ENCODE measurements around the gene ANTKMT. TPM values are rescaled to one million over a fixed set of nuclear protein-coding genes. Genes with fewer than 3 reads are reported as not detected.

Gene ANTKMT
- total RNA-seq, 1 donor from 2014 or later: 16.7 TPM

GRCh38 chr16:762595-763268 lies 41.8 kb downstream of the ANTKMT start:
- DNase-seq (ENCODE audit: low read depth in 2 of 2): no peak

DNA sequence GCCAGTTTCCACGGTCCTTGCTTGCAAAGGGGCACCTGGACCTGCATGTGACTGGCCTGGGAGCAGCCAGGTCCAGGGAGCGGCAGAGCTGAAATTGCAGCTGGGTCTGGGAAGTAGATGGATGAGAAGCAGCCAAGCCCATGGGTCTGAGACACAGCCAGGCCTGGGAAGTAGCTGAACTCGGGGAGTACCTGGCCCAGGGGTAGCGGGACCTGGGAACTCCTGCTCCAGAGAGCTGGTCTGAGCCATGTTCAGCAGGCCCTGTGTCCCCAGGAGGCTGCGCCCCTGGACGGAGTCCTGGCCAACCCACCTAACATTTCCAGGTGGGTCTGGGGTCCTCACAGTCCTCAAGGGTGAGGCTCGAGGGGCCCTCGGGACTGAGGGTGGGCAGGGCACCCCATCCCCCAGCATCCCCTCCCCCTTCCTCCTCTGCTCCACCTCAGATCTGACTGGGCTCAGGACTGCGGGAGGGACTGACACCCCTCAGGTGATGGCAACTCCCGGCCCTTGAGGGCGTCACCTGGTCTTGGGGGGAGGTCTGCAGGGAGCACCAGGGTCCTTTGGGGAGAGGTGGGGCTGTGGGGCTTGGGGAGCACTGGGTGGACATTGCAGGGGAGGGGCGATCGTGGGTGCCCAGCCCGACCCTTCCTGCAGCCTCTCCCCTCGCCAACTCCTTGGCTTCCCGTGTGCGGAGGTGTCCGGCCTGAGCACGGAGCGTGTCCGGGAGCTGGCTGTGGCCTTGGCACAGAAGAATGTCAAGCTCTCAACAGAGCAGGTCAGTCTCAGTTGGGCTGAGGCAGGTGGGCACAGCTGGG lies 42.6 kb downstream of the ANTKMT start:
- no peak for DNase-seq (ENCODE audit: low read depth in 2 of 2)

DNA sequence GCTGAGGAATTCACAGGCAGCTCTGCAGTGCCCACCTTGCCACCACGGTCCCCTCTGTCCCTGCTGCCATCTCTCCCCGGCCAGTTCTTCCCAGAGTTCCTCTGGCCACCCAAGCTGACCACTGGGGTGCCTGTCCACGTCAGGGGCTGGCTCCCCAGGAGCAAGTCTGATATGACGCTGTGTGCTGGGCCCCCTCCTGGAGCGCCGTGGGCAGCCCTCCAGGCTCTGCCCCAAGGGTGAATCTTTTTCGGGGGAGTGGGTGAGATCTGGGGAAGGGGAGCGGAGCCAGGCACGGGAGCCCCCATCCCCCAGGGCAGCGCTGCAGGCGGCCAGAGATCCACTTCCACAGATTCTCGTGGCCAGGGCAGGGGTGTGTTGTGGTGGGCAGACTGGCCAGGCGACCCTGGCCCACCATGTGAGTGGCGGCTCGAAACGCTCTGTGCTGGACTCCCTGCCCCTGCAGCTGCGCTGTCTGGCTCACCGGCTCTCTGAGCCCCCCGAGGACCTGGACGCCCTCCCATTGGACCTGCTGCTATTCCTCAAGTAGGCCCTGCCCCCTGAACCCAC lies 43.3 kb downstream of the ANTKMT start:
- no peak for DNase-seq (ENCODE audit: low read depth in 2 of 2)

- no peak for DNase-seq (ENCODE audit: low read depth in 2 of 2)
These were observed 44.0 kb downstream of the ANTKMT start for GRCh38 chr16:764848-765487.

DNA sequence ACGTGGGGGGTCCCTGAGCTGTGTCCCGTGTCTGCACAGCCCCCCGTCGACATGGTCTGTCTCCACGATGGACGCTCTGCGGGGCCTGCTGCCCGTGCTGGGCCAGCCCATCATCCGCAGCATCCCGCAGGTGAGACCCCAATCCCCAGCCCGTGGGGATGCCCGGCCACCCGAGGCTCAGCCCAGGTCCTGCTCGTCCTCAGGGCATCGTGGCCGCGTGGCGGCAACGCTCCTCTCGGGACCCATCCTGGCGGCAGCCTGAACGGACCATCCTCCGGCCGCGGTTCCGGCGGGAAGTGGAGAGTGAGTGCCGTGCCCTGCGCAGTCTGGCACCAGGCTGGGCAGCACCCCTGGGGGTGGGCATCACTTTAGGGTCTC lies 44.5 kb downstream of the ANTKMT start:
- DNase-seq (ENCODE audit: low read depth in 2 of 2): no peak

- no peak for DNase-seq (ENCODE audit: low read depth in 2 of 2)
These were observed 45.3 kb downstream of the ANTKMT start for GRCh38 chr16:766008-766819.

- no peak for DNase-seq (ENCODE audit: low read depth in 2 of 2)
These were observed 46.1 kb downstream of the ANTKMT start for GRCh38 chr16:766820-767640.

DNA sequence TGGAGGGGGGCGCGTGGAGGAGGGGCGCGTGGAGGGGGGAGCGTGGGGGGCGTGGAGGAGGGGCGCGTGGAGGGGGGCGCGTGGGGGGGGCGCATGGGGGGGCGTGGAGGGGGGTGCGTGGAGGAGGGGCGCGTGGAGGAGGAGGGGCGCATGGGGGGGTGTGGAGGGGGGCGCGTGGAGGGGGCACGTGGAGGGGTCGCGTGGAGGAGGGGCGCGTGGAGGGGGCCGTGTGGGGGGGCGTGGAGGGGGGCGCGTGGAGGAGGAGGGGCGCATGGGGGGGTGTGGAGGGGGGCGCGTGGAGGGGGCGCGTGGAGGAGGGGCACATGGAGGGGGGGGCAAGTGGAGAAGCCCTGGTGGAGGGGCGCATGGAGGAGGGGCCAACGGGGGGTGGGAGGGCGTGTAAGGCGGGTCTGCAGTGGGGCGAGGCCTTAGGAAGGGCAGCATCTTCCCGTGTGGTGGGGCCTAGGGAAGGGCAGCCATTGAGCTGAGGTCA lies 46.8 kb downstream of the ANTKMT start:
- no peak for DNase-seq (ENCODE audit: low read depth in 2 of 2)

GRCh38 chr16:768428-768827 lies 47.5 kb downstream of the ANTKMT start:
- no peak for DNase-seq (ENCODE audit: low read depth in 2 of 2)

DNA sequence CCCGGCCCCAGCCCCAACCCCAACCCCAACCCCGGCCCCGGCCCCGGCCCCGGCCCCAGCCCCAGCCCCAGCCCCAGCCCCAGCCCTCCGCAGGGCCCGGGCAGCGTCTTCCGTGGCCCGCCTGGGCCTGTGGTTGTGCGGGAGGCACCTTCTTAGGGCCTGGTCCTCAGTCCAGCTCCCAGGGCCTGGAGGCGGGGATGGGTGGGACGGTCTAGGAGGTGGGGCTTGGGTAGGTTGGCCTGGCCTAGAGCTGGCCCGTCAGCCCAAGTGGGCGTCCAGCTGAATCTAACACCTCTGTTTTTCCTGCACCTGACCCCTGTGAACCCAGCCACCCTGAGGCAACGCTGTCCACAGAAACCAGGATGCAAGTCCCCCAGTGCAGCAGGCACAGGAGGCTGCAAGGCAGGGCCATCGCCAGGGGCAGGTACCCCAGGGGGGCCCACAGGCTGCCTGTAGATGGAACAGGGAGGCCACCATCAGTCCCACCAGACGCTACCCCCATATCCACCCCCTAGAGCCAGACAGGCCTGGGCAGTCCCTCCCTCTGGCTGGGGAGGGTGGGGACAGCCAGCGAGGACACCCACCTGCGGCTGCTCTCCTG lies 48.3 kb downstream of the ANTKMT start:
- no peak for DNase-seq (ENCODE audit: low read depth in 2 of 2)

GRCh38 chr16:769934-770333 lies 49.0 kb downstream of the ANTKMT start:
- DNase-seq (ENCODE audit: low read depth in 2 of 2): no peak

DNA sequence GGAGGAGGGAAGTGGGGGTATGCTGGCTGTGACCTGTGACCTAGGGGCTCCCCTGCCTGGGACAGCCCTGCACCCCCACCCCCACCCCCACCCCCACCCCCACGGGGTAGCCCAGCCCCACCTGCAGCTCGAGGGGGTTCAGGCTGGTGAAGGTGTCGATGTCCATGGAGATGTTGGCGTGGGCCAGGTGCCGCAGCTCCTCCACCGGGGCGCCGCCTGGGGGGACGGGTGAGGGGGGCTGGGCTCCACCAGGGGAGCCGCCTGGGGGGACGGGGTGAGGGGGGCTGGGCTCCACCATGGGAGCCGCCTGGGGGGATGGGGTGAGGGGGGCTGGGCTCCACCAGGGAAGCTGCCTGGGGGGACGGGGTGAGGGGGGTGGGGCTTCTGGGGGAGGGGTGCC lies 49.5 kb downstream of the ANTKMT start:
- no peak for DNase-seq (ENCODE audit: low read depth in 2 of 2)

Other genes starting within 250 kb of the ANTKMT start
- 18.9 and 31.5 TPM in 2 replicates for gene CAPN15, start 193.4 kb upstream of the ANTKMT start, total RNA-seq
- gene PRR35, start 160.8 kb upstream of the ANTKMT start, total RNA-seq: not detected in 2 replicates
- 1.3 and 3.0 TPM in 2 replicates for gene NHLRC4, start 154.1 kb upstream of the ANTKMT start, total RNA-seq
- gene PIGQ, start 151.2 kb upstream of the ANTKMT start, total RNA-seq: 12.3 and 28.8 TPM in 2 replicates
- gene RAB40C, start 131.1 kb upstream of the ANTKMT start, total RNA-seq: 9.2 and 12.9 TPM in 2 replicates
- under 0.01 and 0.13 TPM in 2 replicates for gene WFIKKN1, start 90.2 kb upstream of the ANTKMT start, total RNA-seq
- 59.4 and 76.7 TPM in 2 replicates for gene METTL26, start 84.8 kb upstream of the ANTKMT start, total RNA-seq
- gene MCRIP2, start 79.3 kb upstream of the ANTKMT start, total RNA-seq: 9.8 and 10.1 TPM in 2 replicates
- 6.8 and 11.4 TPM in 2 replicates for gene WDR90, start 71.8 kb upstream of the ANTKMT start, total RNA-seq
- 23.5 and 33.8 TPM in 2 replicates for gene RHOT2, start 53.0 kb upstream of the ANTKMT start, total RNA-seq
- 0.13 and 0.25 TPM in 2 replicates for gene RHBDL1, start 45.5 kb upstream of the ANTKMT start, total RNA-seq
- gene STUB1, start 40.7 kb upstream of the ANTKMT start, total RNA-seq: 78.6 and 85.8 TPM in 2 replicates
- 16.6 and 35.4 TPM in 2 replicates for gene JMJD8, start 36.8 kb upstream of the ANTKMT start, total RNA-seq
- gene WDR24, start 30.7 kb upstream of the ANTKMT start, total RNA-seq: 1.9 and 3.9 TPM in 2 replicates
- gene FBXL16, start 15.3 kb upstream of the ANTKMT start, total RNA-seq: under 0.01 TPM in 2 replicates
- gene METRN, start 6.0 kb upstream of the ANTKMT start, total RNA-seq: 41.2 and 45.5 TPM in 2 replicates
- 0.26 and 0.76 TPM in 2 replicates for gene CCDC78, start 5.3 kb downstream of the ANTKMT start, total RNA-seq
- 5.4 and 7.7 TPM in 2 replicates for gene HAGHL, start 6.0 kb downstream of the ANTKMT start, total RNA-seq
- 23.2 and 34.6 TPM in 2 replicates for gene CIAO3, start 19.9 kb downstream of the ANTKMT start, total RNA-seq
- 0.25 and 0.39 TPM in 2 replicates for gene MSLN, start 39.6 kb downstream of the ANTKMT start, total RNA-seq
- gene RPUSD1, start 67.2 kb downstream of the ANTKMT start, total RNA-seq: 22.2 and 29.8 TPM in 2 replicates
- 8.0 and 9.9 TPM in 2 replicates for gene CHTF18, start 67.5 kb downstream of the ANTKMT start, total RNA-seq
- gene GNG13, start 79.6 kb downstream of the ANTKMT start, total RNA-seq: not detected in 2 replicates
- gene LMF1, start 249.8 kb downstream of the ANTKMT start, total RNA-seq: 3.6 and 8.5 TPM in 2 replicates

Measured in dermis microvascular lymphatic vessel endothelial cell (primary cell).